Keratinocyte (primary cell): ENCODE results near the gene VOPP1. TPM values are rescaled to one million over a fixed set of nuclear protein-coding genes. Genes with fewer than 3 reads are reported as not detected.

Source experiments
- DNase-seq: peaks from one replicate; pipeline ENCODE4 v3.0.0-alpha.2; 2011; ENCODE audit warnings: low read depth, missing footprints, low spot score
- FAIRE-seq: peaks from 2 replicates; lab custom pipeline; 2011; peaks lifted over from hg19 to GRCh38; lab: Jason Lieb, UNC
- H2AFZ ChIP-seq: 2 replicates; pipeline ENCODE4 v1.6.0; 2012; ENCODE audit warnings: low read length, control low read depth, inconsistent platforms; ENCODE audit not compliant: control insufficient read depth
- H3K27ac ChIP-seq: 2 replicates; pipeline ENCODE4 v1.5.1; 2011; ENCODE audit warnings: low read length; ENCODE audit not compliant: control insufficient read depth, insufficient read depth
- H3K27me3 ChIP-seq: 3 replicates; pipeline ENCODE4 v1.6.0; 2011; ENCODE audit warnings: low read length; ENCODE audit not compliant: control insufficient read depth, insufficient read depth; ENCODE audit errors: extremely low read depth
- H3K36me3 ChIP-seq, 2 experiments: 2 replicates in 1 of 2; 3 replicates in 1 of 2; pipeline ENCODE4 v1.5.1; 2011; ENCODE audit warnings: low read length in 2 of 2, mild to moderate bottlenecking in 1 of 2; ENCODE audit not compliant: control insufficient read depth in 2 of 2, insufficient read depth in 2 of 2; ENCODE audit errors: extremely low read depth in 1 of 2
- H3K4me1 ChIP-seq: 3 replicates; pipeline ENCODE4 v1.5.1; 2011; ENCODE audit warnings: low read length; ENCODE audit not compliant: control insufficient read depth, insufficient read depth; ENCODE audit errors: extremely low read depth
- H3K4me2 ChIP-seq: 3 replicates; pipeline ENCODE4 v1.6.0; 2011; ENCODE audit warnings: low read depth, low read length; ENCODE audit not compliant: control insufficient read depth, insufficient read depth; ENCODE audit errors: extremely low read depth
- H3K4me3 ChIP-seq, 3 experiments: fragments of 200-600 bp in 1 of 3; sonication (generic) in 1 of 3; 2 replicates in 2 of 3; 3 replicates in 1 of 3; pipeline ENCODE4 v1.5.1; 2011 to 2016; ENCODE audit warnings: low read length in 3 of 3, mild to moderate bottlenecking in 3 of 3, control low read depth in 2 of 3, inconsistent platforms in 1 of 3, low read depth in 1 of 3, mixed read lengths in 1 of 3, mixed run types in 1 of 3, moderate library complexity in 1 of 3; ENCODE audit not compliant: control insufficient read depth in 2 of 3, insufficient read depth in 2 of 3; ENCODE audit errors: extremely low read depth in 1 of 3
- H3K79me2 ChIP-seq: 2 replicates; pipeline ENCODE4 v1.6.0; 2012; ENCODE audit warnings: low read length; ENCODE audit not compliant: control insufficient read depth, insufficient read depth
- H3K9ac ChIP-seq: 3 replicates; pipeline ENCODE4 v1.6.0; 2011; ENCODE audit warnings: low read length; ENCODE audit not compliant: control insufficient read depth, insufficient read depth; ENCODE audit errors: extremely low read depth
- H3K9me1 ChIP-seq: 3 replicates; pipeline ENCODE4 v1.6.0; 2011; ENCODE audit warnings: low read length; ENCODE audit not compliant: control insufficient read depth, insufficient read depth; ENCODE audit errors: extremely low read depth
- H3K9me3 ChIP-seq: 2 replicates; pipeline ENCODE4 v1.5.1; 2012; ENCODE audit warnings: low read depth, low read length; ENCODE audit not compliant: control insufficient read depth
- H4K20me1 ChIP-seq: 3 replicates; pipeline ENCODE4 v1.6.0; 2011; ENCODE audit warnings: low read length; ENCODE audit not compliant: control insufficient read depth, insufficient read depth; ENCODE audit errors: extremely low read depth
- CTCF ChIP-seq, 3 experiments: IDR thresholded peaks in 1 of 3; conservative IDR thresholded peaks in 1 of 3; optimal IDR thresholded peaks in 1 of 3; 2 replicates in 2 of 3; 3 replicates in 1 of 3; pipeline versions ENCODE3 to v1.5.1; 2011; ENCODE audit warnings: low read length in 3 of 3, mild to moderate bottlenecking in 3 of 3, moderate library complexity in 2 of 3, control low read depth in 1 of 3, inconsistent platforms in 1 of 3; ENCODE audit not compliant: insufficient read depth in 2 of 3; ENCODE audit errors: extremely low read depth in 1 of 3
- EZH2 ChIP-seq: IDR thresholded peaks from one replicate; pipeline ENCODE4 v1.6.1; 2012; ENCODE audit warnings: inconsistent platforms, mild to moderate bottlenecking, low read length, moderate library complexity
- dilution Hi-C: fragments of 300-500 bp; cut with MboI; formaldehyde crosslinking; loops from one replicate; pipeline ENCODE4 v1.7.0; 2020; ENCODE audit warnings: low sequenced_read_pairs; ENCODE audit not compliant: extremely low pct_ligation_motif_present
- polyA plus RNA-seq, 5 experiments: library from polyadenylated mRNA; depleted of rRNA in 3 of 5; stranded (reverse) in 3 of 5; stranded (forward) in 1 of 5; unstranded in 1 of 5; fragments of >200 nt; gene quantifications; 1 replicate in 1 of 5; 2 replicates in 3 of 5; 3 replicates in 1 of 5; pipeline versions ENCODE4 v1.2.1 to v1.2.3, GENCODE V29; 2011 to 2012; ENCODE audit warnings: missing spikeins in 2 of 5, low read depth in 1 of 5, low replicate concordance in 1 of 5

Gene VOPP1
- polyA plus RNA-seq, 1 donor (not counting 4 experiments of a cell fraction or from before 2014, with no cell fraction given): 49.2 TPM

GRCh38 chr7:55518836-55519235, 53.5 kb downstream of the VOPP1 start:
- H3K4me2 ChIP-seq: no peak overlapping the region
- peaks cover 22 to 28% of the 10 kb centered on the region in 2 experiments for H3K36me3 ChIP-seq
- H3K79me2 ChIP-seq: peaks cover 19% of the 10 kb centered on the region
- H3K27ac ChIP-seq: no peak overlapping the region
- no peak for TF ChIP-seq CTCF (optimal IDR thresholded peaks at IDR 0.05 in 1 of 3, IDR thresholded peaks at IDR 0.05 in 1 of 3, conservative IDR thresholded peaks at IDR 0.05 in 1 of 3; ENCODE audit: extremely low read depth in 1 of 3, insufficient read depth in 2 of 3, low read length in 3 of 3)
- TF ChIP-seq EZH2: no peak
- no peaks in the 10 kb centered on the region for H3K9me3 ChIP-seq
- no peak overlapping the region for H3K9ac ChIP-seq
- H2AFZ ChIP-seq: no peak overlapping the region
- FAIRE-seq: no peak
- no peaks in the 10 kb centered on the region for H4K20me1 ChIP-seq
- peaks cover 4% of the 10 kb centered on the region for H3K4me1 ChIP-seq
- DNase-seq: no peak
- no peak overlapping the region for H3K4me3 ChIP-seq
- dilution Hi-C loops: no loop called here
- H3K9me1 ChIP-seq: no peaks in the 10 kb centered on the region
- no peaks in the 10 kb centered on the region for H3K27me3 ChIP-seq

- Histone ChIP-seq H3K36me3 (peaks cover 22 to 29% of the 10 kb centered on the region in 2 experiments), H3K27me3 (no peaks in the 10 kb centered on the region), H3K9me1 (no peaks in the 10 kb centered on the region), H3K4me2 (no peak overlapping the region), H3K9me3 (no peaks in the 10 kb centered on the region), H3K4me3 (no peak overlapping the region), H2AFZ (no peak overlapping the region), H4K20me1 (no peaks in the 10 kb centered on the region), H3K4me1 (no peaks in the 10 kb centered on the region), H3K79me2 (peaks cover 13% of the 10 kb centered on the region), H3K27ac (no peak overlapping the region), H3K9ac (no peak overlapping the region)
- no peak for FAIRE-seq
- dilution Hi-C loops: no loop called here
- no peak for TF ChIP-seq EZH2
- TF ChIP-seq CTCF (optimal IDR thresholded peaks at IDR 0.05 in 1 of 3, IDR thresholded peaks at IDR 0.05 in 1 of 3, conservative IDR thresholded peaks at IDR 0.05 in 1 of 3; ENCODE audit: extremely low read depth in 1 of 3, insufficient read depth in 2 of 3, low read length in 3 of 3): no peak
- DNase-seq: no peak
These were observed 54.2 kb downstream of the VOPP1 start for GRCh38 chr7:55517936-55518689.
